Loucy (cell line): ENCODE data around the gene TSSK6.

ENCODE experiments used
- H2AFZ ChIP-seq: fragments of 200-600 bp; sonication (generic); 2 replicates; pipeline ENCODE4 v1.6.0; 2016; ENCODE audit warnings: antibody characterized with exemption, mild to moderate bottlenecking, low read length, moderate library complexity
- H3F3A ChIP-seq: fragments of 200-600 bp; 2 replicates; pipeline ENCODE4 v1.6.0; 2016; ENCODE audit warnings: antibody characterized with exemption, low read depth, mild to moderate bottlenecking
- H3K27me3 ChIP-seq: fragments of 200-600 bp; sonication (generic); 2 replicates; pipeline ENCODE4 v1.6.1; 2014; ENCODE audit warnings: low read length, mild to moderate bottlenecking; ENCODE audit not compliant: insufficient read depth, poor library complexity, severe bottlenecking
- H3K36me3 ChIP-seq: fragments of 200-600 bp; sonication (generic); 2 replicates; pipeline ENCODE4 v1.6.1; 2016; ENCODE audit warnings: low read length; ENCODE audit not compliant: insufficient read depth
- H3K4me1 ChIP-seq: fragments of 200-600 bp; sonication (generic); 2 replicates; pipeline ENCODE4 v1.5.1; 2014; ENCODE audit warnings: low read length, mild to moderate bottlenecking; ENCODE audit not compliant: insufficient read depth, poor library complexity, severe bottlenecking
- H3K4me2 ChIP-seq: fragments of 200-600 bp; sonication (generic); 2 replicates; pipeline ENCODE4 v1.6.0; 2014; ENCODE audit warnings: antibody characterized with exemption, low read length, low read depth, mild to moderate bottlenecking; ENCODE audit not compliant: poor library complexity, severe bottlenecking
- H3K4me3 ChIP-seq: fragments of 200-600 bp; sonication (generic); 2 replicates; pipeline ENCODE4 v1.5.1; 2014; ENCODE audit warnings: low read length, mild to moderate bottlenecking, mixed read lengths; ENCODE audit not compliant: poor library complexity, severe bottlenecking
- H3K79me2 ChIP-seq: fragments of 200-600 bp; sonication (generic); 2 replicates; pipeline ENCODE4 v1.6.1; 2014; ENCODE audit warnings: low read length; ENCODE audit not compliant: insufficient read depth
- H3K9ac ChIP-seq: fragments of 200-600 bp; sonication (generic); 2 replicates; pipeline ENCODE4 v1.6.0; 2014; ENCODE audit warnings: mild to moderate bottlenecking, low read depth, low read length, moderate library complexity; ENCODE audit not compliant: poor library complexity, severe bottlenecking
- H3K9me2 ChIP-seq: fragments of 200-600 bp; sonication (generic); replicated peaks from 2 replicates; pipeline ENCODE4 v1.6.1; 2016; ENCODE audit warnings: low read depth, low read length, mixed read lengths
- H3K9me3 ChIP-seq: fragments of 200-600 bp; sonication (generic); 2 replicates; pipeline ENCODE4 v1.6.1; 2014; ENCODE audit warnings: mild to moderate bottlenecking, antibody characterized with exemption, low read length, low read depth; ENCODE audit not compliant: insufficient read depth
- H4K20me1 ChIP-seq: fragments of 200-600 bp; sonication (generic); 2 replicates; pipeline ENCODE4 v1.6.0; 2014; ENCODE audit warnings: antibody characterized with exemption, low read length, mild to moderate bottlenecking; ENCODE audit not compliant: insufficient read depth, poor library complexity, severe bottlenecking
- CTCF ChIP-seq: fragments of 200-600 bp; sonication (generic); conservative IDR thresholded peaks from 2 replicates; pipeline ENCODE4 v1.5.1; 2014; ENCODE audit warnings: mild to moderate bottlenecking, antibody characterized with exemption, low read length
- EZH2phosphoT487 ChIP-seq: fragments of 200-600 bp; IDR thresholded peaks from 2 replicates; pipeline ENCODE4 v1.6.1; 2018; ENCODE audit warnings: antibody characterized with exemption, mild to moderate bottlenecking, moderate library complexity, borderline replicate concordance

The TSSK6 gene

DNA sequence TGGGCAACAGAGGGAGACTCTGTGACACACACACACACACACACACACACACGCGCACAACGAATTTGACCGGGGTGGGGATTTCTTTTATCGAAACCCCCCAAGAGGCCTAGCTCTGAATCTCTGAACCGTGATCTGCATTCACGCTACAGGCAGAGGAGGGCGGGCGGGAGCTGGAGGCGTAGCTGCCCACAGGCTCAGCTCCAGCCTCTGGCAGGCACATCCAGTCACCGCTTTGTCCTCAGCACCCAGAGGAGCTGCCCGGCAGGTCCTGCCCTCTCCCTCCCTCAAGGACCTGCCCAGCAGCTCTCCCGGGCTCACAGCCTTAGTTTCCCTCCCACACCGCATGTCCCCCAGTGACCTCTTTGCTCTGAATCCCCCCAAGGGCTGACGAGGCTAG, 42.7 kb upstream of the TSSK6 start:
- Histone ChIP-seq H4K20me1 (no peaks in the 10 kb centered on the region), H3K36me3 (no peaks in the 10 kb centered on the region), H3K4me3 (no peak overlapping the region), H2AFZ (no peak overlapping the region), H3K79me2 (no peaks in the 10 kb centered on the region), H3F3A (no peaks in the 10 kb centered on the region), H3K27me3 (no peaks in the 10 kb centered on the region), H3K4me1 (no peaks in the 10 kb centered on the region), H3K9me3 (no peaks in the 10 kb centered on the region), H3K9me2 (no peaks in the 10 kb centered on the region), H3K9ac (no peak overlapping the region), H3K4me2 (no peak overlapping the region)
- TF ChIP-seq CTCF: no peak
- TF ChIP-seq EZH2phosphoT487: no peak

GRCh38 chr19:19554074-19555023, 39.0 kb upstream of the TSSK6 start:
- Histone ChIP-seq H3K4me3 (no peak overlapping the region), H3K4me2 (no peak overlapping the region), H2AFZ (no peak overlapping the region), H3K27me3 (no peaks in the 10 kb centered on the region), H3K79me2 (no peaks in the 10 kb centered on the region), H3K9me3 (no peaks in the 10 kb centered on the region), H3F3A (no peaks in the 10 kb centered on the region), H3K4me1 (no peaks in the 10 kb centered on the region), H3K9me2 (no peaks in the 10 kb centered on the region), H3K36me3 (no peaks in the 10 kb centered on the region), H4K20me1 (no peaks in the 10 kb centered on the region), H3K9ac (no peak overlapping the region)
- TF ChIP-seq EZH2phosphoT487 (no peak), CTCF (peak; percentile 71)

DNA sequence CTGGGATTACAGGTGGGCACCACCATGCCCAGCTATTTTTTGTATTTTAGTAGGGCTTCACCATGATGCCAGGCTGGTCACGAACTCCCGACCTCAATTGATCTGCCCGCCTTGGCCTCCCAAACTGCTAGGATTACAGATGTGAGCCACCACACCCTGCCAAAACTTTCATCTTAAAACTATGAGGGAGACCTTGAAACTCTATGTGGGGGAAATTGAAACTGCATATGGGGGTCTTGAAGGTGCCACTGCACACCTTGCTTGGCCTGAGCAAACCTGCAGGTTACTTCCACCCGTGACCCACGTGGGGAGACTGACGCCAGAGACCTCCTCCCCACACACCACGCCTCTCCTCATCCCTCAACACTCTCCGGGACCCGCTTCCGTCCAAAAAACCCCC, 38.3 kb upstream of the TSSK6 start:
- Histone ChIP-seq H4K20me1 (no peaks in the 10 kb centered on the region), H3K27me3 (no peaks in the 10 kb centered on the region), H3F3A (no peaks in the 10 kb centered on the region), H3K9me2 (no peaks in the 10 kb centered on the region), H3K79me2 (no peaks in the 10 kb centered on the region), H3K4me2 (no peak overlapping the region), H3K4me3 (no peak overlapping the region), H3K9ac (no peak overlapping the region), H3K4me1 (no peaks in the 10 kb centered on the region), H2AFZ (no peak overlapping the region), H3K9me3 (no peaks in the 10 kb centered on the region), H3K36me3 (no peaks in the 10 kb centered on the region)
- no peak for TF ChIP-seq EZH2phosphoT487
- no peak for TF ChIP-seq CTCF
